ENCODE results near the gene CAPN2.

DNA sequence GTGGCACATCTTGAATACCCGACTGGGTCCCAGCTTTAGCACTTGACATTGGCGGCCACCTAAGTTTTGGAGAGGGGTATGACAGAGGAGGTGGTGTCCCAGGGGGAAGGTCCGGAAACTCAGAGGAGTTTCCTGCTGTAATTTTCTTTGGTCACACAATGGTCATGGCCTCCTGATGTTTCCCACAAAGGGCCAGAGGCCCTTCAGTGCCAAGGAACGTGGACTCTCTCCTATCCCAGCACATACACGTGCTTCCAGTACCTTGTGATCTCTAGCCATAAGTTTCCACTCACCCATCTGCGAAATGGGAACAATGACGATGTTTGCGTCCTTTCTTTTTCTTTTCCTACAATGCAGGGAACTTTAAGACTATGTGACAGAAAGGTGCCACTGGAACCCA, 13.2 kb downstream of the CAPN2 start:
- no peak for TF ChIP-seq CTCF (IDR thresholded peaks at IDR 0.05)
- TF ChIP-seq POLR2A (IDR thresholded peaks at IDR 0.05), result no peak

All from prostate gland (tissue), 2 donors.